ENCODE results near the gene LRWD1. TPM values are rescaled to one million over a fixed set of nuclear protein-coding genes. Genes with fewer than 3 reads are reported as not detected.

The LRWD1 gene
- total and polyA plus RNA-seq, 9 of the 15 experiments (the other 6 are each of a cell fraction or from before 2014, with no cell fraction given) = 0.61 to 66.0 (median 33.2) TPM

DNA sequence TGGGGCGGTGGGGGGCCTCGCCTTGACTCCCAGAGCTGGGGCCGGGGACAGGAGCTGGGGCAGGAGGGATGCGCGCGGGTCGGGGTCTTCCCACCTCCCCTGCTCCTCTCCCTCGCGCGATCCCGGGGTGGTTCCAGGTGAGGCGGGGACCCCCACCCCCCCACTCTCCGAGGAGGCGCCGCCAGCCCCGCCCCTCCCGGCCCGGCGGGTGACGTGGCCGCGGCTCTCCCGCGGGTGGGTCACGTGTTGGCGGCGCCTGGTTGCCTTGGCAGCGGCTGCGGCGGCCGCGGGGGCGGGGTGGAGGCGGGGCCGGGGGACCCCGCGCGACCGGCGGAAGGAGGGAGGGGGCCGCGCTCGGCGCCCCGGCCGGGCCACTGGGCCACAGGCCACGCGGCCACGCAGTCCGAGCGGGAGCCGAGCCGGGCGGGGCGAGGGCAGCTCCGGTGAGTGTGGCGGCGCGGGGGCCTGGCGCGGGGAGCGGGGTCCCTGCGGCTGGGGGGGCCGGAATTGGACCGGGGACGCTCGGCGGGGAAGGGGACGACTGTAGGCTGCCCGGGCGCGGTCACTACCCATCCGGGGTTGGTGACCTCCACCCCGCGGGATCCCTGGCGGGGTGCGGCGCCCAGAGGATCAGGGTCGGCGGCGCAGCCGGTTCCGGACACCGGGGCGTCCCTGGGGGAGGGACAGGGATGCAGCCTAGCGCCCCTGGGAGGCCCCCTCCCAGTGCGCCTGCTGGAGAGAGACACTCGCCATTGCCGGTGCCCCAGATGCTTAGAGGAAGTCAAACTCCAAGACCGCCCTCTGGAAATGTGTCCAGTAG lies 31.4 kb upstream of the LRWD1 start, which contains the start of gene ORAI2 (continued):
- TF ChIP-seq, protein P1, sequence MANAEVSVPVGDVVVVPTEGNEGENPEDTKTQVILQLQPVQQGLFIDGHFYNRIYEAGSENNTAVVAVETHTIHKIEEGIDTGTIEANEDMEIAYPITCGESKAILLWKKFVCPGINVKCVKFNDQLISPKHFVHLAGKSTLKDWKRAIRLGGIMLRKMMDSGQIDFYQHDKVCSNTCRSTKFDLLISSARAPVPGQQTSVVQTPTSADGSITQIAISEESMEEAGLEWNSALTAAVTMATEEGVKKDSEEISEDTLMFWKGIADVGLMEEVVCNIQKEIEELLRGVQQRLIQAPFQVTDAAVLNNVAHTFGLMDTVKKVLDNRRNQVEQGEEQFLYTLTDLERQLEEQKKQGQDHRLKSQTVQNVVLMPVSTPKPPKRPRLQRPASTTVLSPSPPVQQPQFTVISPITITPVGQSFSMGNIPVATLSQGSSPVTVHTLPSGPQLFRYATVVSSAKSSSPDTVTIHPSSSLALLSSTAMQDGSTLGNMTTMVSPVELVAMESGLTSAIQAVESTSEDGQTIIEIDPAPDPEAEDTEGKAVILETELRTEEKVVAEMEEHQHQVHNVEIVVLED (CRISPR knock-in tag; IDR thresholded peaks at IDR 0.05) = 0 out of 2 replicates have a peak, but pooled peaks have one; percentile 34
- TF ChIP-seq, protein P2, sequence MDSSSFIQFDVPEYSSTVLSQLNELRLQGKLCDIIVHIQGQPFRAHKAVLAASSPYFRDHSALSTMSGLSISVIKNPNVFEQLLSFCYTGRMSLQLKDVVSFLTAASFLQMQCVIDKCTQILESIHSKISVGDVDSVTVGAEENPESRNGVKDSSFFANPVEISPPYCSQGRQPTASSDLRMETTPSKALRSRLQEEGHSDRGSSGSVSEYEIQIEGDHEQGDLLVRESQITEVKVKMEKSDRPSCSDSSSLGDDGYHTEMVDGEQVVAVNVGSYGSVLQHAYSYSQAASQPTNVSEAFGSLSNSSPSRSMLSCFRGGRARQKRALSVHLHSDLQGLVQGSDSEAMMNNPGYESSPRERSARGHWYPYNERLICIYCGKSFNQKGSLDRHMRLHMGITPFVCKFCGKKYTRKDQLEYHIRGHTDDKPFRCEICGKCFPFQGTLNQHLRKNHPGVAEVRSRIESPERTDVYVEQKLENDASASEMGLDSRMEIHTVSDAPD (CRISPR knock-in tag; IDR thresholded peaks at IDR 0.05) = no peak
- TF ChIP-seq ILF3 (IDR thresholded peaks at IDR 0.05; ENCODE audit: borderline replicate concordance) (no peak), ZNF146 (CRISPR knock-in tag; IDR thresholded peaks at IDR 0.05; ENCODE audit: unreplicated experiment) (no peak), POLR2H (tag; IDR thresholded peaks at IDR 0.05; ENCODE audit: low read depth) (no peak), NELFE (IDR thresholded peaks at IDR 0.05; ENCODE audit: insufficient read depth, insufficient read length) (no peak), PHTF2 (CRISPR knock-in tag; IDR thresholded peaks at IDR 0.05) (no peak), ATF1 (CRISPR knock-in tag; IDR thresholded peaks at IDR 0.05) (no peak), ATF1 (tag; IDR thresholded peaks at IDR 0.05) (peak; percentile 46; the same call in 1 of the 2 replicates), U2AF2 (optimal IDR thresholded peaks at IDR 0.05; ENCODE audit: low read depth, low read length) (no peak), GABPB1 (CRISPR knock-in tag; IDR thresholded peaks at IDR 0.05) (0 out of 2 replicates have a peak, but pooled peaks have one; percentile 12), ZFP1 (CRISPR knock-in tag; IDR thresholded peaks at IDR 0.05) (no peak), GTF2E2 (tag; IDR thresholded peaks at IDR 0.05) (no peak), BRF1 (IDR thresholded peaks at IDR 0.05; ENCODE audit: borderline replicate concordance, extremely low read depth, insufficient read length) (no peak), SRSF7 (optimal IDR thresholded peaks at IDR 0.05; ENCODE audit: low read depth, low read length) (no peak), HLTF (IDR thresholded peaks at IDR 0.05) (no peak), MIER1 (IDR thresholded peaks at IDR 0.05; ENCODE audit: low read depth) (no peak)
- TF ChIP-seq, protein P3, sequence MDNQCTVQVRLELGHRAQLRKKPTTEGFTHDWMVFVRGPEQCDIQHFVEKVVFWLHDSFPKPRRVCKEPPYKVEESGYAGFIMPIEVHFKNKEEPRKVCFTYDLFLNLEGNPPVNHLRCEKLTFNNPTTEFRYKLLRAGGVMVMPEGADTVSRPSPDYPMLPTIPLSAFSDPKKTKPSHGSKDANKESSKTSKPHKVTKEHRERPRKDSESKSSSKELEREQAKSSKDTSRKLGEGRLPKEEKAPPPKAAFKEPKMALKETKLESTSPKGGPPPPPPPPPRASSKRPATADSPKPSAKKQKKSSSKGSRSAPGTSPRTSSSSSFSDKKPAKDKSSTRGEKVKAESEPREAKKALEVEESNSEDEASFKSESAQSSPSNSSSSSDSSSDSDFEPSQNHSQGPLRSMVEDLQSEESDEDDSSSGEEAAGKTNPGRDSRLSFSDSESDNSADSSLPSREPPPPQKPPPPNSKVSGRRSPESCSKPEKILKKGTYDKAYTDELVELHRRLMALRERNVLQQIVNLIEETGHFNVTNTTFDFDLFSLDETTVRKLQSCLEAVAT (IDR thresholded peaks at IDR 0.05) = no peak
- TF ChIP-seq, protein P4, sequence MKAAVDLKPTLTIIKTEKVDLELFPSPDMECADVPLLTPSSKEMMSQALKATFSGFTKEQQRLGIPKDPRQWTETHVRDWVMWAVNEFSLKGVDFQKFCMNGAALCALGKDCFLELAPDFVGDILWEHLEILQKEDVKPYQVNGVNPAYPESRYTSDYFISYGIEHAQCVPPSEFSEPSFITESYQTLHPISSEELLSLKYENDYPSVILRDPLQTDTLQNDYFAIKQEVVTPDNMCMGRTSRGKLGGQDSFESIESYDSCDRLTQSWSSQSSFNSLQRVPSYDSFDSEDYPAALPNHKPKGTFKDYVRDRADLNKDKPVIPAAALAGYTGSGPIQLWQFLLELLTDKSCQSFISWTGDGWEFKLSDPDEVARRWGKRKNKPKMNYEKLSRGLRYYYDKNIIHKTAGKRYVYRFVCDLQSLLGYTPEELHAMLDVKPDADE (conservative IDR thresholded peaks at IDR 0.05; ENCODE audit: control insufficient read depth, low read depth, low read length) = no peak

All from K562 (cell line).